Hepatocyte (in vitro differentiated cells): ENCODE data around the gene OR8D1. TPM values are rescaled to one million over a fixed set of nuclear protein-coding genes. Genes with fewer than 3 reads are reported as not detected.

Source experiments
- DNase-seq: peaks from one replicate; pipeline ENCODE4 v3.0.0-alpha.2; 2016; ENCODE audit warnings: low spot score
- H2AFZ ChIP-seq: fragments of 200-600 bp; sonication (generic); 2 replicates; pipeline ENCODE4 v1.6.0; 2016; ENCODE audit warnings: antibody characterized with exemption, mild to moderate bottlenecking
- H3K27ac ChIP-seq: fragments of 200-600 bp; sonication (generic); 2 replicates; pipeline ENCODE4 v1.5.1; 2016; ENCODE audit warnings: mild to moderate bottlenecking
- H3K27me3 ChIP-seq: fragments of 200-600 bp; sonication (generic); 2 replicates; pipeline ENCODE4 v1.6.1; 2016
- H3K36me3 ChIP-seq: fragments of 200-600 bp; sonication (generic); replicated peaks from 2 replicates; pipeline ENCODE4 v1.5.1; 2016; ENCODE audit warnings: low read depth; ENCODE audit not compliant: insufficient read depth
- H3K4me1 ChIP-seq: fragments of 200-600 bp; sonication (generic); 2 replicates; pipeline ENCODE4 v1.5.1; 2016; ENCODE audit warnings: mild to moderate bottlenecking, moderate library complexity; ENCODE audit not compliant: insufficient read depth
- H3K4me2 ChIP-seq: fragments of 200-600 bp; sonication (generic); 2 replicates; pipeline ENCODE4 v1.6.0; 2016
- H3K4me3 ChIP-seq: fragments of 200-600 bp; sonication (generic); 2 replicates; pipeline ENCODE4 v1.5.1; 2016; ENCODE audit warnings: mild to moderate bottlenecking
- H3K79me2 ChIP-seq: fragments of 200-600 bp; sonication (generic); 2 replicates; pipeline ENCODE4 v1.6.0; 2017; ENCODE audit warnings: mild to moderate bottlenecking
- H3K9me2 ChIP-seq: fragments of 200-600 bp; sonication (generic); replicated peaks from 2 replicates; pipeline ENCODE4 v1.6.0; 2017; ENCODE audit warnings: mild to moderate bottlenecking; ENCODE audit not compliant: insufficient read depth
- H3K9me3 ChIP-seq: fragments of 200-600 bp; sonication (generic); 2 replicates; pipeline ENCODE4 v1.5.1; 2016; ENCODE audit warnings: low read depth, mild to moderate bottlenecking
- H4K20me1 ChIP-seq: fragments of 200-600 bp; sonication (generic); 2 replicates; pipeline ENCODE4 v1.6.0; 2016; ENCODE audit warnings: mild to moderate bottlenecking; ENCODE audit not compliant: insufficient read depth, poor library complexity, severe bottlenecking
- EZH2 ChIP-seq: fragments of 200-600 bp; sonication (generic); IDR thresholded peaks from 2 replicates; pipeline ENCODE4 v1.6.1; 2016; ENCODE audit warnings: antibody characterized with exemption, mild to moderate bottlenecking, borderline replicate concordance
- EZH2phosphoT487 ChIP-seq: fragments of 200-600 bp; sonication (generic); IDR thresholded peaks from one replicate; pipeline ENCODE4 v1.6.1; 2018; ENCODE audit warnings: antibody characterized with exemption, mild to moderate bottlenecking, low read depth, moderate library complexity; ENCODE audit not compliant: unreplicated experiment, severe bottlenecking
- WGBS: methylation state at CpG from one replicate; pipeline ENCODE4 v1.1.6; 2016; ENCODE audit warnings: low lambda C conversion rate; ENCODE audit errors: missing lambda C conversion rate; 5-methylcytosine and 5-hydroxymethylcytosine counted together
- polyA plus RNA-seq: library from polyadenylated mRNA; unstranded; fragments of >200 nt; fragmentation: Nextera tagmentation; extraction: Ambion mirVana; gene quantifications from 2 replicates; pipeline ENCODE4 v1.2.1, GENCODE V29; 2016
- total RNA-seq: library from RNA; depleted of rRNA; stranded (reverse); fragments of >200 nt; gene quantifications from 2 replicates; pipeline ENCODE4 v1.2.3, GENCODE V29; 2014
- TF ChIP-seq, protein P1 (sequence below): fragments of 200-600 bp; sonication (generic); IDR thresholded peaks from 2 replicates; pipeline ENCODE4 v1.5.1; 2016; ENCODE audit warnings: antibody characterized with exemption, mild to moderate bottlenecking; ENCODE audit not compliant: poor library complexity

OR8D1 gene
- total and polyA plus RNA-seq, 2 experiments from 2014 or later, result not detected

- Histone ChIP-seq H3K27me3 (no peaks in the 10 kb centered on the region), H3K36me3 (no peaks in the 10 kb centered on the region), H3K79me2 (no peaks in the 10 kb centered on the region), H4K20me1 (no peaks in the 10 kb centered on the region), H3K27ac (no peak overlapping the region), H2AFZ (no peak overlapping the region), H3K9me3 (no peaks in the 10 kb centered on the region), H3K9me2 (no peaks in the 10 kb centered on the region), H3K4me2 (no peak overlapping the region), H3K4me1 (no peaks in the 10 kb centered on the region), H3K4me3 (no peak overlapping the region)
- TF ChIP-seq EZH2 (no peak), EZH2phosphoT487 (no peak)
- TF ChIP-seq, protein P1, sequence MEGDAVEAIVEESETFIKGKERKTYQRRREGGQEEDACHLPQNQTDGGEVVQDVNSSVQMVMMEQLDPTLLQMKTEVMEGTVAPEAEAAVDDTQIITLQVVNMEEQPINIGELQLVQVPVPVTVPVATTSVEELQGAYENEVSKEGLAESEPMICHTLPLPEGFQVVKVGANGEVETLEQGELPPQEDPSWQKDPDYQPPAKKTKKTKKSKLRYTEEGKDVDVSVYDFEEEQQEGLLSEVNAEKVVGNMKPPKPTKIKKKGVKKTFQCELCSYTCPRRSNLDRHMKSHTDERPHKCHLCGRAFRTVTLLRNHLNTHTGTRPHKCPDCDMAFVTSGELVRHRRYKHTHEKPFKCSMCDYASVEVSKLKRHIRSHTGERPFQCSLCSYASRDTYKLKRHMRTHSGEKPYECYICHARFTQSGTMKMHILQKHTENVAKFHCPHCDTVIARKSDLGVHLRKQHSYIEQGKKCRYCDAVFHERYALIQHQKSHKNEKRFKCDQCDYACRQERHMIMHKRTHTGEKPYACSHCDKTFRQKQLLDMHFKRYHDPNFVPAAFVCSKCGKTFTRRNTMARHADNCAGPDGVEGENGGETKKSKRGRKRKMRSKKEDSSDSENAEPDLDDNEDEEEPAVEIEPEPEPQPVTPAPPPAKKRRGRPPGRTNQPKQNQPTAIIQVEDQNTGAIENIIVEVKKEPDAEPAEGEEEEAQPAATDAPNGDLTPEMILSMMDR, result peak; percentile 26
- no peak for DNase-seq
- 78% methylated on average over 2 of the region's 2 CpGs for WGBS
Observed at GRCh38 chr11:124329787-124330478, 16.2 kb upstream of the OR8D1 start.

DNA sequence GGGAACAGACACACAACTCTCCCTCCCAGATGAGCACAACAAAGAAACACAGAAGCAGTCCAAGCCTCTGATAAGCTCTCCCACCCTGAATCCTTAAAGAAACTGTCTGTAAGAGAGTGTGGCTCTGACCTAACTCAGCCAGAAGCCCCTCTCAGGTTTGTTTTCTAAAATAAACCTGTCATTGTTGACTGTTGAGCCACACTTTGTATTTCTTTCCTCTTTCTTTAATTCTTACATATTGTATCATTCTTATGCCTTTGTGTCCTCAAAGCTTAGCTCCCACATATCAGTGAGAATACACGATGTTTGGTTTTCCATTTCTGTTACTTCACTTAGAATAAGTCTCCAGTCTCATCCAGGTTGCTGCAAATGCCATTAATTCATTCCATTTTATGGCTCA is 14.0 kb upstream of the OR8D1 start:
- TF ChIP-seq, protein P1, result no peak
- TF ChIP-seq EZH2, result no peak
- TF ChIP-seq EZH2phosphoT487, result no peak
- no peaks in the 10 kb centered on the region for H3K36me3 ChIP-seq
- no peak overlapping the region for H3K27ac ChIP-seq
- no peaks in the 10 kb centered on the region for H3K27me3 ChIP-seq
- no peak overlapping the region for H3K4me3 ChIP-seq
- no peak for DNase-seq
- no peaks in the 10 kb centered on the region for H3K79me2 ChIP-seq
- no peak overlapping the region for H2AFZ ChIP-seq
- H3K4me1 ChIP-seq, result no peaks in the 10 kb centered on the region
- no peak overlapping the region for H3K4me2 ChIP-seq
- H3K9me3 ChIP-seq, result no peaks in the 10 kb centered on the region
- H3K9me2 ChIP-seq, result no peaks in the 10 kb centered on the region
- 88% methylated on average over 1 of the region's 1 CpG for WGBS
- no peaks in the 10 kb centered on the region for H4K20me1 ChIP-seq

GRCh38 chr11:124322356-124322755 is 8.6 kb upstream of the OR8D1 start:
- H3K9me3 ChIP-seq, result no peaks in the 10 kb centered on the region
- WGBS, result 89% methylated on average over 1 of the region's 1 CpG
- H3K4me3 ChIP-seq, result no peak overlapping the region
- no peaks in the 10 kb centered on the region for H4K20me1 ChIP-seq
- H3K27ac ChIP-seq, result no peak overlapping the region
- no peaks in the 10 kb centered on the region for H3K27me3 ChIP-seq
- no peak overlapping the region for H3K4me2 ChIP-seq
- H3K79me2 ChIP-seq, result no peaks in the 10 kb centered on the region
- DNase-seq, result no peak
- no peaks in the 10 kb centered on the region for H3K9me2 ChIP-seq
- peaks cover 4% of the 10 kb centered on the region for H3K4me1 ChIP-seq
- H2AFZ ChIP-seq, result no peak overlapping the region
- H3K36me3 ChIP-seq, result no peaks in the 10 kb centered on the region
- no peak for TF ChIP-seq EZH2phosphoT487
- no peak for TF ChIP-seq EZH2
- TF ChIP-seq, protein P1, result no peak
